ENCODE data around the gene CCDC88C. TPM values are rescaled to one million over a fixed set of nuclear protein-coding genes. Genes with fewer than 3 reads are reported as not detected.

CCDC88C gene
- total RNA-seq, 2 donors from 2014 or later, result 98.8 to 113 TPM

DNA sequence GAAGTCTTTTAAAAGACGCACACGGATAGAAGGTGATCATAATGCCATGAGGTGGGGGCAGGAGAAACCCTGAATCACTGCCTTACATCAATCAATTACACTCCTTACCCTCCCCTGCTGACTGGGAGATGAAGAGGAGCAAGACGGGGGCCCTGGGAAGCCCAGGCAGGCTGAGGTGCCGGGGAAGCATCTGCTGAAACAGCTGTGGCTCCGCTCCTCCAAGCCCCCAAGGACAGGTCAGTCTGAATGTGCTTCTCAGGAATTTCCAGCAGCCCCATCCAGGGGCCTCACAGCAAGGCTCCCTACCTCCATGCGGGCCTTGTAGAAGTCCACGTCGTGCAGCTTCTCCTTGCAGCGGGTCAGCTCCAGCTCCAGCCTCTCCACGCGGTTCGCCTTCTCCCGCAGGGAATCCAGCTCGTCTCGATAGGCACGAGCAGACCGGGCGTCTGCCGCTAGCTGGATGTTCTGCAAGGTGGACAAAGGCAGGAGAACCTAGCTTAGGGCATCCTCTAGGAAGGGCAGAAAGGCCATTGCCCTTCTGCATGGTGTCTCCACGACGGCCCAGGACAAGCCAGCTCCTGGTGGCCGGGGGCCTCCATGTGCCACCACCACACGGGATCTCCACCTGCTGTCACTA, 79.8 kb downstream of the CCDC88C start:
- ATAC-seq, result no peak
- H3K27ac Mint-ChIP-seq, result no peak overlapping the region
- peaks cover 6 to 22% of the 10 kb centered on the region in 2 donors for H3K36me3 Mint-ChIP-seq
- no peak for DNase-seq (ENCODE audit: low spot score in 2 of 2)
- no peaks in the 10 kb centered on the region for H3K9me3 Mint-ChIP-seq

DNA sequence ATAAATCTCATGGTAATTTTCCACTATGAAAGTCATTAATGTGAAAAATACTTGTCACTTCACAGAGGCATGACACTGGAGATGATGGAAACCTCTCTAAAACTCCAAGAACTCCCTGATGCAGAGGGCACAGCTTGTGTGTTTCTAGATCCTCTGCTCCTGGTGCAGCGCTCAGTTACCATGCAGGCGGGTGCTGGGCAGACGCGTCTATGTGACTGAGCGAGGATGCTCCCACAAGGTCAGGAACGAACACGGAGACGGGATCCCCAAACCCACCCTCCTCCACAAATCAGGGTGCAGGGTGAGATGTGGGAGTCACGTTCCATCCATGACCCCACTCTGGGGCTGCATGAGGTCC, 81.5 kb downstream of the CCDC88C start:
- H3K27ac Mint-ChIP-seq, result no peak overlapping the region
- peaks cover 6 to 22% of the 10 kb centered on the region in 2 donors for H3K36me3 Mint-ChIP-seq
- DNase-seq (ENCODE audit: low spot score in 2 of 2), result no peak
- H3K9me3 Mint-ChIP-seq, result no peaks in the 10 kb centered on the region
- no peak for ATAC-seq

DNA sequence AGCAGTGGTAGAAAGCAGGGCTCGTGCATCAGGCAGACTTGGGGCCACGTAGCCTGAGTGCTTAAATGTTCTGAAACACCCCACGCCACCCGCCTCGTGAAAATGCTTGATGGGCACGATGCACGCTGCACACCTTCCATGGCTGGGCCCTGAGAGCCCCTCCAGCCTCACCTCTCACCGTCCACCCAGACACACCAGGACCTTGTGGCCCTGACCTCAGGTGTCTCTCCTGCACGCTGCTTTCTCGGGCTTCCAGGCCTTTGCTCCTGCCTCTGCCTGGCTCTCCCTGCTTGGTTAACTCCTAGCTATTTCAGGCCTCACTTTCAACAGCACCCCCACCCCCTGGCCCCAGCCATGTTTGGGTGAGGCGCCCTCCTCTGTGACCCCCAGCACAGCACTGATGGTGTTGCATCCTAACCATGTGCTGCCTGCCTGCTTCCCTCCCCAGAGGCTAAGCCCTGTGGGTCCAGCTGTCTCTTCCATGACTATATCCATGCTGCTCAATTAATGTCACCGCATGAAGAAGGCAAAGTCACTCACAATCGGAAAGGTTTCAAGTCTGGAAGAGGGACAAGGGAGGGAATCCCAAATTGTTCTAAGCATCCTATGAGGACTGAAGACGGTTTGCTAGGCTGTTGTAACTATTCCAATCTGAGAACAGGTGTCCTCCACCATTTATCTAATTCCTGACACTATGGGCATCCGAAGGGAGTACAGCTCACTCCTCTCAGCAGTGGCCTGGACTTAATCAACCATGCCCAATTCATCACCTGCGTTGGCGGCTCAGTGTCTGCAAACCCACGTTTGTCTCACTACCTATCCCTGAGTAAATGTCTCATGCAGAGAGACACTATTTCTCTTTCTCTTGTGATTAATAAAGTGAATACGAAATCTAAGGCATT, 82.2 kb downstream of the CCDC88C start:
- Mint-ChIP-seq H3K9me3 (no peaks in the 10 kb centered on the region), H3K36me3 (peaks cover 6 to 20% of the 10 kb centered on the region in 2 donors), H3K27ac (peak overlapping the region; percentile 60 to 85)
- ATAC-seq (no peak), DNase-seq (ENCODE audit: low spot score in 2 of 2) (no peak)

DNA sequence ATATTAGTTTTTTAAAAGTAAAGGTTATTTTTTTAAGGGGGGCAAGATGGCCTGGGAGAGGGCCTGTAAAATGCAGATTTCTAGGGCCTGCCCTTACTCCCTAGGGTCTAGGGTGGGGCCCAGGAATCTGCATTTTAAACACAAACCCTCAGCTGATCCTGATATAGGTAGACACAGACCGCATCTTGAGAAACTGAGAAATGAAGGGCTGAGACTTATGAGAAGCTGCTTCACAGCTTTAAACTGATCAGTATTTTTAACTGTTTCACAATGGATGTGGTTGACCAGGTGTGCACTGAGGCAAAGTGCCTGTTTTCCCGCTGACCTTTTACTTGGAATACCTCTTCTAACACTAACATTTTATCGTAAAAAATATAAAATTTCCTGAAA, 84.0 kb downstream of the CCDC88C start:
- no peaks in the 10 kb centered on the region for H3K9me3 Mint-ChIP-seq
- ATAC-seq, result no peak
- DNase-seq (ENCODE audit: low spot score in 2 of 2), result no peak
- peak overlapping the region in 1 of 2 donors; percentile 72 for H3K27ac Mint-ChIP-seq
- H3K36me3 Mint-ChIP-seq, result peaks cover 0 to 25% of the 10 kb centered on the region in 2 donors

DNA sequence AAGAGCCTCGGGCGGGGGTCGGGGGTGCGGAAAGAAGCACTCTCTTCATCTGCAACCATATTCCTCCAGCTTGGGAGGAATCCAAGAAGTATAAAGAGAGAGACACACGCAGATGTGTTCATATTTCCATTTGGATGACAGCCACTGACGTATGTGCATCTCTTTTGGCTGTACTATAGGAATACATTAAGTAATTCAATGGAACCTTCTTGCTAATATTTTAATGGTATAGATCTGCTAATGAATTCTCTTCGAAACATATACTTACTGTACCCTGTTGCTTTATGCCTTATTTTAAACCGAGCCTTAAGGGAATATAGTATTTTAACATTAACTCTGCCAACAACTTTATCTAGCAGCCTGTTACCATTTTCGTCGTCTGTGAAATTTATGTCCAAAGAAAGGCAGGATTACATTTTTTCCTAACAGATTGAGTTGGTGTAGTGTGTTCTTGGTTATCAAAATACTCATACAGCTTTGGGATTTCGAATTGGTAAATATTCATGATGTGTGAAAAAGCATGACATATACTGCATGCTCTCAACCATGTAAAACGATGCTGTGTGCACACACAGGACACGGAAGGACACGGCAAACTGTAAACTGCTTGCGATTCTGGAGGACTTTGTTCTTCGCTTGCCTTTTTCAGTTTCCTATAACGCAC, 84.5 kb downstream of the CCDC88C start:
- Mint-ChIP-seq H3K9me3 (no peaks in the 10 kb centered on the region), H3K27ac (peak overlapping the region; percentile 63 to 82), H3K36me3 (peaks cover 0 to 25% of the 10 kb centered on the region in 2 donors)
- ATAC-seq (no peak), DNase-seq (ENCODE audit: low spot score in 2 of 2) (no peak)

DNA sequence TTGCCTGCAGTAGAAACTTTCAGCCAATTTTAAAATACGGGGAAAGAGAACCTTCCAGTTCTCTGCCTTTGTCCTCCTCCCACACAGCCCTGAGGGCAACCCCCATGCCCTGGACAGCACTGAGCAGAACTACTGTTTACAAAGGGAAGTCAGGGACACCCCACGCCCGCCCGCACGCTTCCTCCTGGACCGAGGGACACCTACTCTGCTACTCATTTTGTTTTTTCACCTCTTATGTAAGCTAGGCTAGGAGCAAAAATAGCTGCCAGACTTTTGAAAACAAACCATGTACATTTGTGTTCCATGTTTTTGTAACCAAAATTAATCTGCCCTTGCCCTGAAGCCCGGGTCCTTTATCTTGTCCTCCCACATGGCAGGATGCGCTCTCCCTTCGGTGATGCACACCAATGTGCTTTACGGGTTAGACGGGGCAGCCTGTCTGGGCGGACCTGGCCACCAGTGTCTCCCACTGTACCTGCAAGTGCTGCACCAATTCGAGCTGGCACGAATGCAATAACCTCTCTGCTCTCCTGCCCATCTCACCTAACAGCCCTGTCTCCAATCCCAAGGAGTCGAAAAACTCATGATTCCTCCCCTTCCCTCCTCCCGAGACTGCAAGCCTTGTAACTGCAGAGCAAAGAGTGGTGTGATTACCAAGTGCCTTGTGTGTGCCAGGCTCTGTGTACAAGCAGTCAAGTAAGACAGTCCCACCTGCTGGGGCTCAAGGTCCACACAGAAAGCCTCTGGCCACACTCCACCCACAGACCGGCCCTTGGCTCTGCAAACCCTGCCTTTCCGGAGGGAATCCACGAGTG, 85.2 kb downstream of the CCDC88C start:
- peaks cover 0 to 25% of the 10 kb centered on the region in 2 donors for H3K36me3 Mint-ChIP-seq

DNA sequence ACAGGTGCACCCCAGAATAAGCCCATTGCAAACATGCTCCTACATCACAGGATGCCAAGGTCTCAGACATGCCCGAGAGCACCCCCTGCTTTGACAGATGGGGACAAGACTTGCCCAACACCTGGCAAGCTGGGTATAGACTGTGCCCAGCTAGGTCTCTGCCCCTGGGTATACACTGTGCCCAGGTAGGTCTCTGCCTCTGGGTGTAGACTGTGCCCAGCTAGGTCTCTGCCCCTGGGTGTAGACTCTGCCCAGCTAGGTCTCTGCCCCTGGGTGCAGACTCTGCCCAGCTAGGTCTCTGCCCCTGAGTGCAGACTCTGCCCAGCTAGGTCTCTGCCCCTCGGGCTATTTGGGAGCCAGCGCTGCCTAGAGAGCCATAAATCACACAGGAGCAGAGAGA, 85.9 kb downstream of the CCDC88C start:
- peaks cover 5 to 25% of the 10 kb centered on the region in 2 donors for H3K36me3 Mint-ChIP-seq
- peak; percentile 9 to 21 for ATAC-seq

More for the DNA sequence above, 85.2 kb downstream of the CCDC88C start:
- Mint-ChIP-seq H3K27ac (peak overlapping the region; percentile 63 to 82), H3K9me3 (no peaks in the 10 kb centered on the region)
- ATAC-seq, result no peak
- DNase-seq (ENCODE audit: low spot score in 2 of 2), result no peak

DNA sequence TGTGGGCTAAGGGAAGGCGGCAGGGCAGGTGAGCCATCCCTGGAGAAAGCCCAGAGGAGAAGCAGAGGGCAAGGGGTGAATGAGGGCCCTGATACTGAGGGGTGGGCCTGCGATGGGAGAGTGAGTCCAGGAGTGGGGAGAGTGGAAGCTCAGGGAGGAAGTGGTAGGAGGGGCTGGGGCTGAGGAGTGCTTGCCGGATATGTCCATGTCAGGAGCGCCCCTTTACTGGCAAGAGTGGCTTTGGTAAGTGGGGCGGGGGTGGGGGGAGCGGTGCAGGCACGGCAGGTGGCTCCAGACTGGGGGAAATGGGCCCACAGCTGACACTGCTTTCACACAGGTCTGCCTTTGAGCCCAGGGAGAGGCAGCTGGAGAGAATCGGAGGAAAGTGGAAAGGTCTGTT, 86.8 kb downstream of the CCDC88C start:
- Mint-ChIP-seq H3K27ac (peak overlapping the region; percentile 57 to 80), H3K9me3 (no peaks in the 10 kb centered on the region), H3K36me3 (peaks cover 5 to 26% of the 10 kb centered on the region in 2 donors)
- DNase-seq (ENCODE audit: low spot score in 2 of 2) (no peak), ATAC-seq (peak; percentile 23 to 52)

More for the DNA sequence above, 85.9 kb downstream of the CCDC88C start:
- H3K27ac Mint-ChIP-seq, result peak overlapping the region; percentile 80 to 82
- DNase-seq (ENCODE audit: low spot score in 2 of 2), result no peak
- H3K9me3 Mint-ChIP-seq, result no peaks in the 10 kb centered on the region

DNA sequence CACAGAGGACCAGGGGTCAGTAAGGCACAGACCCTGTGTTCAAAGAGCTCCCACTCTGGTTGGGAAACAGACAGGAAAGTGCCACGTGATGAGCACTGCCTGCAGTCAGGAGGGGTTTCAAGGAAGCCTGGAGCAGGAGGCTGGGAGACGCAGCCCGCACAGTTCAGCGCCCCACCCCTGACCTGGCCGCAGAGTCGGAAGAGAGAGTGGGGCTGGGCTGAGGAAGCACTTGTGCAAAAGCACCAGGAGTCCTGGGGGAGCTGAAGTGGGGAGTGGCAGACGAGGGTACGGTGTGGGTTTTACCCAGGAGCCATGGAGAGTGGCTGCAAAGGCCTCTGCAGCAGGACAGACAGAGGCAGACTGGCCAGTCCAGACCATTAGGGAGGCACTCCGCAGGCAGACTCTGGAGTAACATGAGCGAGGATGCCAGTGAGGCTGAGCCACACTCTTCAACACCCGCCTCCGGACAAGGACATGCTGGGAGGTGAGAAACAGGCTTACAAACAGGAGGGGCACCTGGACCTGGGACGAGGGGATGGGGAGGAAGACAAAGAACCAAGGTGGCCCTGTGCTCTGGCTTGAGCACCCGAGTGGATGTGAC, 87.4 kb downstream of the CCDC88C start:
- peaks cover 8 to 25% of the 10 kb centered on the region in 2 donors for H3K36me3 Mint-ChIP-seq
- DNase-seq (ENCODE audit: low spot score in 2 of 2) (no peak), ATAC-seq (no peak)
- H3K27ac Mint-ChIP-seq, result peak overlapping the region; percentile 57 to 80
- H3K9me3 Mint-ChIP-seq, result no peaks in the 10 kb centered on the region

DNA sequence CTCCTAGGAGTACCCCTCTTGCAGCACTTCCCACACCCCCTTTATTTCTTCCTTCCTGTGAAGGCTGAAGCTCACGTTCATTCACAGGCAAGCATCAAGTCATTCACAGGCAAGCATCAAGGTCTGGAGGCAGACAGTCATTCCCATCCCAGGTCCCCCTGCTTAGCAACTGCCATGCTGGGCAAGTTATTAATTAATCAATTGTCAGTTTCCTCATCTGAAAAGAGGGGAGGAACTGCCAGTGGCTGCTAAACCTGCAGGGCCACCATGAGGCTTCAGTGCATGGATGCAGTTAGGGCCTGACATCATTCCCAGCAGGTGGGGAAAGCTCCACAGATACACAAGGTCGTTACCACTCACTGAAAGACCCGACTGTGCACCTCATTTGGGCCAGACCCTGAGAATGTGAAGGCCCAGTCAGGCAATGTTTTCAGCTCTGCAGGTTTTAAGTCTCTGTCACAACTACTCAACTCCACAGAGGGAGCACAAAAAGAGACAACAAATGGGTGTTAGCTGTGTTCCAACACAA, 88.1 kb downstream of the CCDC88C start:
- DNase-seq (ENCODE audit: low spot score in 2 of 2) (no peak), ATAC-seq (no peak)
- peaks cover 14 to 29% of the 10 kb centered on the region in 2 donors for H3K36me3 Mint-ChIP-seq
- H3K27ac Mint-ChIP-seq, result peak overlapping the region; percentile 57 to 80
- no peaks in the 10 kb centered on the region for H3K9me3 Mint-ChIP-seq

DNA sequence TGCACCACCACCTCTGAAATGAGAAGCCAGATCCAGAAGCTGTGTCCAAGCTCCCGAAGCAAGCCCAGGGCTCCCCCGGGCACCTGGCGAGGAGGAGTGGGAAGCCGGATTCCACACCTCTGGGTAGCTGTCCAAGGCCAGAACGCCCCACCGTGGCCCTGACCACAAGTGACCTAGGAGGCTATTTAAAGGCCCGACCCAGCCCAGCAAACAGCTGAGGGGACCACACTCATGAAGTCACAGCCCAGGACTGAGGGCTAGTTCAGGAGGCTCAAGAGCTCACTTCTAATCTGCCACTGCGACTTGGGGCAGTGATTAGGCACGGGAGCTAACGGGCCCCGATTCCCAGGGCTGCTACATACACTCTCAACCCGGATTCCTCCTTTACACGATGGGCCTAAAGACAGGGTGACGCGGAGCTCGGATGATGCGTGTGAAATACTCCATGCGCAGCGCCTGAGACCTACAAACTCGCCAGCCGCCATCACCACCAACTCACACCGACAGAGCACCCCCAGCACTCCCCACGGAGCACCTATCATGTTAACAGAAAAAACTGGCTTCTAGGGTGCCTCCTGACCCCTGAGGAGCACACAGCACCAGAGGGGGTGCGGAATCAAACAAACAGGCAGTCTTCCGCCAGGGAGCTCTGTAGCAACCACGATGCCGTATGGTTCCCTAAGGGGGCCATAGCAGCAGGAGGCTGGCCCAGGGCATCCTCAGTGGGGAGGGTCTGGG, 89.1 kb downstream of the CCDC88C start:
- H3K9me3 Mint-ChIP-seq, result no peaks in the 10 kb centered on the region
- ATAC-seq (no peak), DNase-seq (ENCODE audit: low spot score in 2 of 2) (no peak)
- peaks cover 16 to 37% of the 10 kb centered on the region in 2 donors for H3K36me3 Mint-ChIP-seq
- peak overlapping the region; percentile 83 to 97 for H3K27ac Mint-ChIP-seq

DNA sequence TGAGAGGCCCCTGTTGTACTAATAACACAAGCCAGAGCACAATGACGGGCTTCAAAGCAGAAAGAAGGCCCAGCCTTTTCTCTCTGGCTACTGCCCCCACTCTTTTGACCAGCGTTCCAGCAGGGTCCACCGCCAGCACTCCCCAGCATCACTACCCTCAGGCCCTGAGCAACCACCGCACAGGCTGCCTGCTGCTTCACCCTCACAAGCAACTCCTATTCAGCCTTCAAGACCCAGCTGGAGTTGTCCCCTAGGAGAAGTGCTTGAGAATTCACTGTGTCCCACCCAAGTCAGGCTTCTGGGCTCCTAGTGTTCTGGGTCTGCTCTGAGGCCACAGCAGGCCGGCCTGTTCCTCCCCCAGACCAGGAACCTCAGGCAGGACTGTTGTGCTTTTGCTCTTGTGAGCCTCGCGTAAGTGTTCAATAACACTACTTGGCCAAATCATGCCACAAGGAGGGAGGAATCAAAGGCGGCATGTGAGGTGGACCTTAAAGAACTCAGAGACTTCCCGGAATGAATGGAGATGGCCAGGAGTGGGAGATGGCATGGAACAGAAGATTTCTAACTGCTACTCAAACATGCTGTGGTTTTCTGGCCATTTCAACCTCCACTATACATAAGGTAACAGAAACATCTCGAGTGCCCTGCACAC, 89.8 kb downstream of the CCDC88C start:
- Mint-ChIP-seq H3K36me3 (peaks cover 22 to 41% of the 10 kb centered on the region in 2 donors), H3K27ac (peak overlapping the region; percentile 83 to 97), H3K9me3 (no peaks in the 10 kb centered on the region)
- DNase-seq (ENCODE audit: low spot score in 2 of 2) (no peak), ATAC-seq (no peak)

DNA sequence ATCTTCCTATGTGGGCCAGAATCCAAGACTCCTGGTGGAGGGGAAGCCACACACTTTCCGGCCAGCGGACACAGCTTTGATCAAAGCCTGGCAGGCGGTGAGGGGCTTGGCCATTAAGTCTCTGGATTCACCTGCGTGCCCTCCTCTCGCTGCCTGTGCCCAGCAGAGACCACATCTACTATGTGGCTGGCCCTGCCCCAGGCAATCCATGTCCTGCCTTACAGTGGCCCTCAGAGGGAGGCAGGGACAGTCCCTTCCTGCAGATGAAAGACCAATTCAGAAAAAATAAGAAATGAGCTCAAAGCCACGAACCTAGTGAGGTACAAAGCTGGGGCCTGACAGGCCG, 90.4 kb downstream of the CCDC88C start:
- Mint-ChIP-seq H3K27ac (peak overlapping the region; percentile 83 to 97), H3K36me3 (peaks cover 22 to 36% of the 10 kb centered on the region in 2 donors), H3K9me3 (no peaks in the 10 kb centered on the region)
- DNase-seq (ENCODE audit: low spot score in 2 of 2) (no peak), ATAC-seq (peak in 1 of 2 donors; percentile 18)

DNA sequence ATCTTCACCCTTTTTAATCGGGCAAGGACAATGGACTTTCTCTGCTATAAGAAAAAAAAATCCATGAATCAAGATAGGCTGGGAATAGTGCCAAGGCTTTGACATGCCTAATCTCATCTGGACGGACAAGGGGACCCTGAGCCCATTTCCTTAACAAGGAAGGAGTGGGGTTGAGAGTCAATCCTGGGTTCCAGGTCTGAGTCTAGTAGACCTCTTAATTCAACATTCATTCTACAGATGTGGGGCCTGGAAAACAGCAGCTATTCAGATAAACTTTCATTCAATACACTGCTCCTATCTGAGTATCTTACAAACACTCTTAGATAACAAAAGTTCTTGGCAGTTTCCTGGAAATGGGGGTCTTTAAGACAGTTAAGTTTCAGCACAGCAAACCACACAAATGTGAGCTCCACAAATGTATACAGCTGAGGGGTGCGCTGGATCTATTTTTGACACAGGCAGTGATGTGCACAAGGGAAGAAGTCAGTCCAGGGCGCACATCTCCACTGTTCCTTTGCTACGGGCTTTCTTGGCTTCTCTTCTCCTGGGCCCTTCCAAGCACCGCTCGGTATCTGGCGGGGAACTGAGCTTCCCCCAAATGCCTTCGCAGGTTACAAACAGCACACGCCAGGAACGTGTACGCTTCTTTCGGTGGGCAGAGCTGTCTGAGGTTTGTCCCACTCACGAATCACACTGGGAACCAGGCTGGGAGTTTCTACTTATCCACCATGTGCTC, 90.9 kb downstream of the CCDC88C start:
- H3K36me3 Mint-ChIP-seq, result peaks cover 28 to 35% of the 10 kb centered on the region in 2 donors
- DNase-seq (ENCODE audit: low spot score in 2 of 2), result no peak
- peak overlapping the region; percentile 83 to 97 for H3K27ac Mint-ChIP-seq
- no peaks in the 10 kb centered on the region for H3K9me3 Mint-ChIP-seq
- ATAC-seq, result no peak

All from activated naive CD4-positive, alpha-beta T cell treated with anti-CD3 and anti-CD28 coated beads, Interleukin-2, amount 50 U/mL, for 72 hours (primary cell).